ENCODE data around the gene IMMP2L.

Gene IMMP2L

DNA sequence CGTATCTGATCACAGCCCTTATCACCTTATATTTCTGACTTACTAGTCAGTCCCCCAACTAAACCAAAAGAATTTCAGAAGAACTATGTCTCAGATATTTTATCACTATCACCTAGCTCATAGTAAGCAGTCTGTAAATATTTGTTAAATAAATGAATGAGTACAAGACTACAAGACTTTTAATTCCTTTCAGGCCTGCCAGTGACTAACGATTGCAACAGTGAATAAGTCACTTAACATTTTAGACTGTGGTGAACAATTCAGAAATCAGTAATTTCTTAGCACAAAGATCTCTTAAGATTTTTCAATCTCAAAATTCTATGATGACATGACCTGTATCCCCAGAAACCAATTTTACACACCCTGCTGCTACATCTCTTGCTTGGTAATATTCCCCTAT, 162.2 kb downstream of the IMMP2L start:
- peaks cover 10 to 24% of the 10 kb centered on the region in 2 donors for H3K36me3 Mint-ChIP-seq
- H3K4me1 Mint-ChIP-seq = no peaks in the 10 kb centered on the region
- peaks cover 4 to 10% of the 10 kb centered on the region in 2 donors for H3K9me3 Mint-ChIP-seq
- no peak for DNase-seq
- H3K27ac Mint-ChIP-seq = no peak overlapping the region
- H3K27me3 Mint-ChIP-seq = no peaks in the 10 kb centered on the region
- H3K4me3 Mint-ChIP-seq = no peak overlapping the region
- ATAC-seq (replicated peaks) = no peak

DNA sequence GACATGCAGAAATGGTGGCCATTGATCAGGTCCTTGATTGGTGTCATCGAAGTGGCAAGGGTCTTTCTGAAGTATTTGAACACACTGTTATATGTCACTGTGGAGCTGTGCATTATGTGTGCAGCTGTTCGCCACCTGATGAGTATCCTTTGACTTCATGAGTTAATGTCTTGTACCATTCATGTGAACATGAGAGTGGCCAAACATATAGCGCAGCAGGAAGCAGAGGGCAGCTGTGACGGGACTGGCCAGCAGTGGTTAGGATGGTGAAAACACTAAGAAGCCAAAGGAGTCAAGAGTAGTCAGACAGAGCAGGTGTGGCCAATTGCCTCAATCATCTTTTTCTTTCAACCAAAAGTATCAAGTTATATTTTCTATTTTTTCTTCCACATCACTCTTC, 167.4 kb downstream of the IMMP2L start:
- ATAC-seq (replicated peaks) = no peak

DNA sequence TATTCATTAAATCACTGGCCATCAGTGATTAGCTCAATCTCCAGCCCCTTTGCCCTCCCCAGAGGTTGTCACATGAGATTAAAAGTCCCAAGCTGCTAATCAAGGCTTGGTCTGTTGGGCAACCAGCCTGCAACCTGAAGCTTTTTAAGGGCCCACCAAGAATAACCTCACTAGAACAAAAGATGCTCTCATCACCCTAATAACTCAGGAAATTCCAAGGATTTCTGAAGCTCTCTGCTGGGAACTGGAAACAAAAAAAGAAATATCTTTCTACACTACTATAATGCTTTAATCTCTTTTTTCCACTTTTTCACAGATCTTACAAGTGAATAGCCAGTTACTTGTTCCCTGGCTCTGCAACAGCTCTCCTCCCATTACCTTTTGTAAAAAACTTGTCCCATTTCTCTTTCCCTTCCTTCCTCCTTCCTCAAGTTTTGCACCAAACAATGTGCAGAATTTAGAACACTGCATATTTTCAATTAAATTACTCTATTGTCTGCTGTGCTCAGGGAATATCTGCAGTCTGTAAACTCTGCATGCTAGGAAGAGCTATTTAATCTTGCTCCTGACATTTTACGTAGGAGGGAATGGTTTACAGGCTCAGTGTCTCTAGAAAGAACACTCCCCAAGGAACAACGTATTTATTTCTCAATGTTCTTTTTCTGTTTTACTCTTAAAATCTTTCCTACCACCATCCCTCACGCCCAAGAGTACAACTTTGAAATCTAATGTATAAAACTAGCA, 169.1 kb downstream of the IMMP2L start:
- ATAC-seq (replicated peaks) (no peak), DNase-seq (no peak)
- no peaks in the 10 kb centered on the region for H3K27me3 Mint-ChIP-seq
- peaks cover 14 to 31% of the 10 kb centered on the region in 2 donors for H3K36me3 Mint-ChIP-seq
- H3K9me3 Mint-ChIP-seq = peaks cover 11 to 13% of the 10 kb centered on the region in 2 donors
- no peak overlapping the region for H3K4me3 Mint-ChIP-seq
- peaks cover 13 to 17% of the 10 kb centered on the region in 2 donors for H3K4me1 Mint-ChIP-seq
- no peak overlapping the region for H3K27ac Mint-ChIP-seq

More for the DNA sequence above, 167.4 kb downstream of the IMMP2L start:
- no peak for DNase-seq
- Mint-ChIP-seq H3K9me3 (peaks cover 0 to 11% of the 10 kb centered on the region in 2 donors), H3K36me3 (peaks cover 9 to 28% of the 10 kb centered on the region in 2 donors), H3K4me3 (no peak overlapping the region), H3K27me3 (no peaks in the 10 kb centered on the region), H3K4me1 (peaks cover 4 to 6% of the 10 kb centered on the region in 2 donors), H3K27ac (no peak overlapping the region)

DNA sequence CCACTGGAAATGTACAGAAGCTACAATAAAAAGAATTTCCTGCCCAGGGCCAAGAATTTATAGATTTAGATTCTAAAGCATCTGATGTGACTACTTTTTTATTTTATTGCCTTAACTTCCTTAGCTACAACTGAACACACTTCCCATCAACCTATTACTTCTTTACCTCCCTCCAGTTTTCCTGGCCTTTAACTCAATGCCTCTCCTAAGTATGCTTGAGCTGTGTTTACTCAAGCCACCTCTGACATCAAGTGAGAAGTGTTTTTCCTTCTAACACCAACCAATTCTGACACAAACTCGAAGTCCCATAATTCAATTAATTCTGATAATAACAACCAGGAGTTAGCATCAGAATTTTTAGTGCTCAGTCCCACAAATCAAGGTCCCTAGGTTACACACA, 170.0 kb downstream of the IMMP2L start:
- Mint-ChIP-seq H3K36me3 (peaks cover 17 to 33% of the 10 kb centered on the region in 2 donors), H3K9me3 (peaks cover 13 to 15% of the 10 kb centered on the region in 2 donors), H3K4me3 (no peak overlapping the region), H3K4me1 (peaks cover 13 to 17% of the 10 kb centered on the region in 2 donors), H3K27ac (no peak overlapping the region), H3K27me3 (no peaks in the 10 kb centered on the region)
- DNase-seq = no peak
- no peak for ATAC-seq (replicated peaks)

DNA sequence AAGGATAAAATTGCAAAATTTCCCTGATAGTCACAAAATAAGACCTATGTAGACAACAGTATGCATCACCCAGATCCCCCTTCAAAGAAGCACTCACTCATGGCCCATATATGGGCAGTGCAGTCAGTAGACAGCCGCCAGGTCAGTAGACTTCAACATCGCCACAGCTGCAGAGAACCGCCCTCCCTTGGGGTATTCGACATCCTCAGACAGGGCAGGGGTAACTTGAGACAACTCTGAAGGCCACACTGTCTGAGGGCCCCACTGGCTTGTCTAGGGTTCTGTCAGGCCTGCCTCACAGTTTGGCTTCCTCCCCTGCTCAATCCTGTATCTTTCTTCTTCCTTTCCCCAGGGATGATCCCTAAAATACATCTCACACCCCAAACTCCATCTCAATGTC, 172.3 kb downstream of the IMMP2L start:
- peaks cover 12 to 17% of the 10 kb centered on the region in 2 donors for H3K9me3 Mint-ChIP-seq
- ATAC-seq (replicated peaks) = no peak
- peaks cover 13 to 17% of the 10 kb centered on the region in 2 donors for H3K4me1 Mint-ChIP-seq
- no peak overlapping the region for H3K4me3 Mint-ChIP-seq
- no peak overlapping the region for H3K27ac Mint-ChIP-seq
- DNase-seq = no peak
- H3K27me3 Mint-ChIP-seq = no peaks in the 10 kb centered on the region
- H3K36me3 Mint-ChIP-seq = peaks cover 14 to 36% of the 10 kb centered on the region in 2 donors

DNA sequence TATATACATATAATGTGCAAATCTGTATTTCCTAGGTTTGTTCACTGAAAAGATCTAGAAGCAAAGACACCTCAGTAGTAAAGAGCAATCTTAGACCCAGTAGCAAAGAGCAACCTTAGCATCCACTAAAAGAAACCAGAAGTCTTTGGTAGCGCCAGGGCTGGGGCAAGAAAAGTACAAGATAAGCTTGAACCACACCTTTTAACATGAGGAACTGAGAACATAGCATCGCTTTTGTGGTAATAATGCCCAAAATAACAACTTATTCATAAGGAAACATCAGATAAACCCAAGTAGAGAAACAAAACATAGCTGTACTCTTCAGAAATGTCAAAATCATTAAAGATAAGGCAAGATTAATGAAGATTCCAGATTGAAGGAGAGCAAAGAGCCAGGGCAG, 173.4 kb downstream of the IMMP2L start:
- H3K27ac Mint-ChIP-seq = peak overlapping the region; percentile 0
- no peaks in the 10 kb centered on the region for H3K27me3 Mint-ChIP-seq
- DNase-seq = peak; percentile 5
- H3K36me3 Mint-ChIP-seq = peaks cover 12 to 33% of the 10 kb centered on the region in 2 donors
- H3K9me3 Mint-ChIP-seq = peaks cover 11 to 17% of the 10 kb centered on the region in 2 donors
- H3K4me1 Mint-ChIP-seq = peaks cover 13 to 17% of the 10 kb centered on the region in 2 donors
- ATAC-seq (replicated peaks) = peak; percentile 93 to 95
- no peak overlapping the region for H3K4me3 Mint-ChIP-seq

DNA sequence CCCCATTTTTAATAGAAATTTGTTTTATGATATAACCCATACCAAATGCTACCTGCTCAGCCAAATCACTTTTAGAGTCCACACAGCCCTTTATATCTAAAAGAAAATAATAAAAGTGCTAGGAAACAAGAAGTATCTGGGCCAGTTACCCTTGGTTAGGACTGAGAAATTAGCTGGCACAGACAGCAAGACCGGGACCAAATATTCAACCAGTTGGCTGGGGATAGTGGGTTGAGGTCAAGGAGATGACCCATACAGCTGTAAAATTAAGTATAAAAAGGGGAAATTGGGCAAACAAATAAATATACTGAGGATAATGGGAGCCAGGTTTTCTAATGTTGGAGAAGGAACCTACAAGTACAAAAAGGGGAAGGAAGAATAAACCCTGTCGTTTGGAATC, 174.3 kb downstream of the IMMP2L start:
- peaks cover 12 to 36% of the 10 kb centered on the region in 2 donors for H3K36me3 Mint-ChIP-seq
- H3K27ac Mint-ChIP-seq = no peak overlapping the region
- ATAC-seq (replicated peaks) = no peak
- H3K4me3 Mint-ChIP-seq = no peak overlapping the region
- no peaks in the 10 kb centered on the region for H3K27me3 Mint-ChIP-seq
- H3K4me1 Mint-ChIP-seq = peaks cover 13 to 17% of the 10 kb centered on the region in 2 donors
- no peak for DNase-seq
- H3K9me3 Mint-ChIP-seq = peaks cover 11 to 17% of the 10 kb centered on the region in 2 donors

DNA sequence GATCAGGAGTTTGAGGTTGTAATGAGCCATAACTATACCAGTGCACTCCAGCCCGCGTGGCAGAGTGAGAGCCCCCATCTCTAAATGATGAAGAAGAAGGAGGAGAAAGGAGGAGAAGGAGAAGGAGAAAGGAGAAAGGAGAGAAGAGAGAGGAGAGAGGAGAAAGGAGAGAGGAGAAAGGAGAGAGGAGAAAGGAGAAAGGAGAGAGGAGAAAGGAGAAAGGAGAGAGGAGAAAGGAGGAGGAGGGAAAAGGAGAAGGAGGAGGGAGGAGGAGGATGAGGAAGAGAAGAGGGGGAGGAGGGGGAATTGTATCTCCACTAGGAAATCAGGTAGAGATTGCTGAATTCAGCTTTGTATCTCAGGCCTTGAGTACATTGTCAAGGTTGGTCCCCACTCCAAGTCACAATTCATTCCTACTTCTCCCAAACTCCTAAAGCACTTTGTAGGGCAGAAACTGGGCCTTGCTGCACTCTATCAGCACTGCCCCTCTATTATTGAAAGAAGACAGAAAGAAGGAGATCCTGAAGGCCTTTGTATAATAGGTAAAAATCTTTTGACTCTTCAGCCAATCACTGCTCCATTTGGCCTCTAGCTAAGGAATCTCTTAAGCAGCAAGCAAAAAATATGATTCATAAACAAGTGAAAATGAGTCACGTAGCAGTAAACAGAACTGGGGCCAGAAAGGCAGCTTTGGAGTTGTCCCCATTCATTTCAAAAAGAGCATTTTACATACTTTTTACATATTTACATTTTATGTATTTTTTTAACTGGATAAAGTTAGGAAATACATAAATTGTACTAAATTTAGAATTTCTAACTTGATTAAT, 178.0 kb downstream of the IMMP2L start:
- ATAC-seq (replicated peaks) (no peak), DNase-seq (no peak)
- Mint-ChIP-seq H3K4me3 (no peak overlapping the region), H3K27me3 (no peaks in the 10 kb centered on the region), H3K27ac (no peak overlapping the region), H3K36me3 (peaks cover 12 to 30% of the 10 kb centered on the region in 2 donors), H3K9me3 (peaks cover 8 to 15% of the 10 kb centered on the region in 2 donors), H3K4me1 (peaks cover 10 to 15% of the 10 kb centered on the region in 2 donors)

DNA sequence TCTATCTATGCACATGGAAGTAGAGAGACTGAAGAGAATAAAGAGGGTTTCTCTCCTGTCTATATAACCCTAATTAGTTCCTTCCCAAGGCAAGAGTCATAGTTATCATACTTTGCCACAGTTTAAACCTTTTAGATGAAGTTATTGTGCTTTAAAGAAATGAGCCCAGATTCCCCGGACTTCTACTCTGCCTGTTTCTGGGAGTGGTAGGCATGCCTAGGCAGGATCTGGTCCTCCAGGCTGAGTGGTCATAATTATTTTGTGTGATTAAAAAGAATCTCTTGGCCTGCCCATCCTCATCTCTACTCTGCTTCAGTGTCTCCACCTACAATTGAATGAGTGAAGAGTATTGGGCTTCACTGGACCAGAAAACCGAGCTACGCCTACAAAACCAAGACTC, 179.2 kb downstream of the IMMP2L start:
- Mint-ChIP-seq H3K36me3 (peaks cover 6 to 19% of the 10 kb centered on the region in 2 donors), H3K27ac (no peak overlapping the region), H3K27me3 (no peaks in the 10 kb centered on the region), H3K4me3 (no peak overlapping the region), H3K9me3 (peaks cover 2 to 5% of the 10 kb centered on the region in 2 donors), H3K4me1 (peaks cover 2 to 4% of the 10 kb centered on the region in 2 donors)
- DNase-seq = no peak
- no peak for ATAC-seq (replicated peaks)

DNA sequence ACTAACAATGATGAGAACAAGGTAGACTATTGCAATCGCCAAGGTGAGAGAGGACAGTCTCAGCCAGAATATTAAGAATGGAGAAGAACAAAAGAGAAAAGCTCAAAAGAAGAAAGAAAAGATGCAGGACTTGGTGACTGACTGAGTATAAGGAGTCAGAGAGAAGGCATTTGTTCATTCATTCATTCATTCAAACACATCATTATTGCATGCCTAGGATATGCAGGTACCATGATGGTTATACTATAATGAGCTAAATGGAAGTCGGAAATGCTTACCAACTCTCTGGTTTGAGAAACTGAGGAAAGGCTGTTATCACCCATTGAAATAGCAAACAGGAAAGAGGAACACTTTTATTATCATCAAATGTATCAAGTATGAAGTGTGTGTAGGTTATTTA, 180.7 kb downstream of the IMMP2L start:
- Mint-ChIP-seq H3K27ac (no peak overlapping the region), H3K4me3 (no peak overlapping the region), H3K27me3 (no peaks in the 10 kb centered on the region), H3K36me3 (peaks cover 3 to 15% of the 10 kb centered on the region in 2 donors), H3K9me3 (peaks cover 2 to 3% of the 10 kb centered on the region in 2 donors), H3K4me1 (peaks cover 2 to 4% of the 10 kb centered on the region in 2 donors)
- DNase-seq (no peak), ATAC-seq (replicated peaks) (no peak)

DNA sequence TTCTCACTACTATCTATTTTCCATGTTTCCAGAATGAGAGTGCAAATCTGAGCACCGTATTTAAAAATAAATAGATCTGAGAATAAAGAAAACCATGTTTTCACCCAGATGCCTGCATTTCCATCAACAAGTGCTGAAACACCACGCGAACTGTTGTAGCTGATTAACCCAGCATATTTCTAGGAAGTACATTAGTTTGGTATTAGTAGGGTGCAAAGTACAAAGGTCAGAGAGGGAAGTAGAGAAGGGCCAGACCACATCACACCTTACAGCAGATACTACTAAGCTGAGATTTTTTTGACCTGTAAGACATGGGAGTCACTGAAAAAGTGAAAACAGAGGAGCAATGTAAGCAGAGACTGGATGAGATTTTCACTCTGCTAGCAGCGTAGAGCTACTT, 181.3 kb downstream of the IMMP2L start:
- Mint-ChIP-seq H3K9me3 (peaks cover 0 to 2% of the 10 kb centered on the region in 2 donors), H3K36me3 (peaks cover 2 to 9% of the 10 kb centered on the region in 2 donors), H3K4me1 (peaks cover 2 to 4% of the 10 kb centered on the region in 2 donors), H3K4me3 (no peak overlapping the region), H3K27me3 (no peaks in the 10 kb centered on the region), H3K27ac (no peak overlapping the region)
- DNase-seq (no peak), ATAC-seq (replicated peaks) (no peak)

DNA sequence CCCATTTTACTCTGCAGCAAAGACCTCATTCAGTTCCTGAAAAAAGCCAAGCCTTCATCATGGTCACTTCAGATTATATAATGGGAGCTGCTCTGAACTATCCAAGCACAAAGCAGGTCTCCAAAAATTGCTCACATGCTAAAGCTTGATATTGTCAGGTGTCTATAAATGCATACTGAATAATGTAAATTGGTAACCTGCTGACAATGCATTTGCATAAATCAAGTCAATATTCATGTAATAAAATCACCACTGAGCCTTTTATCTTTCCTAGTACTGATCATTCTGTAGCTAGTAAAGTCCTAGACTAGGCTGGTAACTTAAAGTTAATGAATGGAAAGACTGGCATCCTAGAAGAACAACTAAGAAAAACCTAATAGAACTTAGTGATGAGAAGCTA, 188.3 kb downstream of the IMMP2L start:
- no peaks in the 10 kb centered on the region for H3K4me1 Mint-ChIP-seq

DNA sequence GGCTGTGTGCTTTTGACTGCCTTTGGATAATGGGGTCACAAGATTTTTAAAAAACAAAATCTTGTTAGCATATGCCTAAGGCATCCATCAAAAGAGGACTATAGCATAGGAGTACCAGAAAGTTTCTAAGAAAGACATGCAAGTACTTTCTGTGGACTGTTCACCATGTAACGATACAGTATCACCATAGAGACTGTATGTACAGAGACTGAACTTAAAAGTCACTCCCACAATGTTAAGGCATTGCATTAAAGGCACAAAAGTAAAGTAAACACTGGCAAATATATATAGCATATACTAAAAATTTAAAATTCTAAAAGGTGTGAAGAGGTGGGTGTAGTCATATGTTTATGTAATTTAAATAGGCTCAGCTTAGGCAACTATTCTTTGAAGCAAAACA, 190.9 kb downstream of the IMMP2L start:
- no peaks in the 10 kb centered on the region for H3K9me3 Mint-ChIP-seq
- H3K4me1 Mint-ChIP-seq = no peaks in the 10 kb centered on the region
- H3K4me3 Mint-ChIP-seq = no peak overlapping the region
- peaks cover 0 to 4% of the 10 kb centered on the region in 2 donors for H3K36me3 Mint-ChIP-seq
- ATAC-seq (replicated peaks) (no peak), DNase-seq (no peak)
- no peak overlapping the region for H3K27ac Mint-ChIP-seq
- H3K27me3 Mint-ChIP-seq = no peaks in the 10 kb centered on the region

More for the DNA sequence above, 188.3 kb downstream of the IMMP2L start:
- DNase-seq = no peak
- Mint-ChIP-seq H3K9me3 (peaks cover 0 to 2% of the 10 kb centered on the region in 2 donors), H3K27me3 (no peaks in the 10 kb centered on the region), H3K4me3 (no peak overlapping the region), H3K36me3 (peaks cover 0 to 4% of the 10 kb centered on the region in 2 donors), H3K27ac (no peak overlapping the region)
- ATAC-seq (replicated peaks) = no peak

DNA sequence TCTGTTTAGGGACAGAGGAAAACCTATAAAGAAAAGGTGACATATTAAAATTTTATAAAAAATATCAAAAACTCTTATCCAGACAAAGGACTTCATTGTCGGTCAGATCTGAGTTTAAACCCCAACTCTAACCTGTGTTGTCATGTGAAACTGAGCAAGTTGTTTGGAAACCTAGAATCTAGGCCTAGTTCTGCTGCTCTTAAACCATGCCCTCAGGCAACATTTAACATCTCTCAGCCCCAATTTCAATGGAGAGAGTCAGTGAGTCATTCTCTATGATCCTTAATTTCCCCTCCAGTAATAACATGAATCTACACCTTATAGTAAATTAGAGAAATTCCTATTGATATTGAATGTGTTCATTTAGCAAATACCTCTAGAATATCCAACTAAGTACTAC, 192.3 kb downstream of the IMMP2L start:
- no peaks in the 10 kb centered on the region for H3K4me1 Mint-ChIP-seq
- H3K27ac Mint-ChIP-seq = no peak overlapping the region
- no peaks in the 10 kb centered on the region for H3K9me3 Mint-ChIP-seq
- no peak for ATAC-seq (replicated peaks)
- H3K36me3 Mint-ChIP-seq = peaks cover 0 to 4% of the 10 kb centered on the region in 2 donors
- DNase-seq = no peak
- no peak overlapping the region for H3K4me3 Mint-ChIP-seq
- H3K27me3 Mint-ChIP-seq = no peaks in the 10 kb centered on the region

Data from stimulated activated naive B cell treated with anti-CD40 and anti-IgM and Interleukin-4, amounts not matched to agents 10 μg/mL and 1 μg/mL and 100 μg/mL, for 72 hours (primary cell).